Right renal cortex interstitium (tissue), 3 donors: ENCODE data around the gene NBAS. TPM values are rescaled to one million over a fixed set of nuclear protein-coding genes. Genes with fewer than 3 reads are reported as not detected.

Source experiments
- DNase-seq, 3 donors: peaks; one replicate each; pipeline ENCODE4 v3.0.0-alpha.2; 2013; ENCODE audit warnings: low read depth in 3 of 3, low spot score in 2 of 3
- polyA plus RNA-seq, 3 donors: library from polyadenylated mRNA; unstranded; fragments of 120-200 nt; gene quantifications; one replicate each; pipeline ENCODE4 v1.2.1, GENCODE V29; 2013; ENCODE audit not compliant: insufficient read length in 3 of 3

NBAS gene
- polyA plus RNA-seq, result 10 to 100 TPM; 58.1 to 66.9 (median 62.5) TPM

- peak; percentile 86 to 89 (median 88) for DNase-seq
Observed at GRCh38 chr2:15560988-15561573, at the start of gene NBAS. NBAS (minus strand) TSS chr2:15561334; CDS start chr2:15561304, 30 bp downstream.

- DNase-seq, result no peak
Observed at GRCh38 chr2:15610430-15610952, 49.4 kb upstream of the NBAS start.

- DNase-seq, result no peak
Observed at GRCh38 chr2:15609341-15610042, 48.4 kb upstream of the NBAS start.

GRCh38 chr2:15608392-15608761 is 47.2 kb upstream of the NBAS start:
- no peak for DNase-seq

GRCh38 chr2:15607709-15608391 is 46.7 kb upstream of the NBAS start:
- DNase-seq, result no peak

- no peak for DNase-seq
Observed at GRCh38 chr2:15606481-15607441, 45.6 kb upstream of the NBAS start.

GRCh38 chr2:15605721-15606120 is 44.6 kb upstream of the NBAS start:
- no peak for DNase-seq

GRCh38 chr2:15603948-15604347 is 42.8 kb upstream of the NBAS start:
- DNase-seq, result no peak

- DNase-seq, result no peak
Observed at GRCh38 chr2:15603044-15603765, 42.1 kb upstream of the NBAS start.

GRCh38 chr2:15602393-15602792 is 41.3 kb upstream of the NBAS start:
- DNase-seq, result no peak

GRCh38 chr2:15601681-15602080 is 40.5 kb upstream of the NBAS start:
- no peak for DNase-seq

GRCh38 chr2:15599994-15600393 is 38.9 kb upstream of the NBAS start:
- DNase-seq, result no peak

- DNase-seq, result no peak
Observed at GRCh38 chr2:15596968-15597367, 35.8 kb upstream of the NBAS start.

- DNase-seq, result no peak
Observed at GRCh38 chr2:15596350-15596749, 35.2 kb upstream of the NBAS start.

GRCh38 chr2:15595936-15596335 is 34.8 kb upstream of the NBAS start:
- DNase-seq, result no peak

- DNase-seq, result no peak
Observed at GRCh38 chr2:15595342-15595905, 34.3 kb upstream of the NBAS start.

GRCh38 chr2:15594291-15595256 is 33.4 kb upstream of the NBAS start:
- DNase-seq, result no peak

GRCh38 chr2:15593327-15593705 is 32.2 kb upstream of the NBAS start:
- DNase-seq, result no peak
